HepG2 (cell line): Measurements from ENCODE around the gene ANKRD39. TPM values are rescaled to one million over a fixed set of nuclear protein-coding genes. Genes with fewer than 3 reads are reported as not detected.

Source experiments
- HNF4A ChIP-seq: sonication (generic); formaldehyde crosslinking; IDR thresholded peaks from 2 replicates; pipeline ENCODE4 v1.4.0; 2020; ENCODE audit warnings: missing genetic modification reagents
- KDM5B ChIP-seq: sonication (generic); formaldehyde crosslinking; IDR thresholded peaks from 2 replicates; pipeline ENCODE4 v1.4.0; 2020; ENCODE audit warnings: missing genetic modification reagents, mild to moderate bottlenecking, borderline replicate concordance
- MAX ChIP-seq: IDR thresholded peaks from 2 replicates; pipeline ENCODE4 v1.6.1; 2012; ENCODE audit warnings: inconsistent platforms
- MYPOP ChIP-seq: sonication (generic); formaldehyde crosslinking; IDR thresholded peaks from 2 replicates; pipeline ENCODE4 v1.8.1; 2023; ENCODE audit warnings: mild to moderate bottlenecking, moderate library complexity, missing genetic modification reagents
- SAP130 ChIP-seq: IDR thresholded peaks from 2 replicates; pipeline ENCODE4 v1.6.1; 2016; ENCODE audit warnings: low read depth
- SP1 ChIP-seq, 2 experiments: fragments of 450-650 bp in 1 of 2; sonication (generic) in 1 of 2; formaldehyde crosslinking in 1 of 2; IDR thresholded peaks; 2 replicates each; pipeline versions ENCODE4 v1.4.0 to v1.6.1; 2016 to 2020; ENCODE audit warnings: missing genetic modification reagents in 1 of 2
- ZBTB7A ChIP-seq: sonication (generic); formaldehyde crosslinking; IDR thresholded peaks from 2 replicates; pipeline ENCODE4 v1.8.0; 2022; ENCODE audit warnings: mild to moderate bottlenecking, missing genetic modification reagents
- ZFP91 ChIP-seq: sonication (generic); formaldehyde crosslinking; IDR thresholded peaks from 2 replicates; pipeline ENCODE4 v1.9.0; 2022; ENCODE audit warnings: missing genetic modification reagents, mild to moderate bottlenecking, borderline replicate concordance
- ZNF576 ChIP-seq: sonication (generic); formaldehyde crosslinking; IDR thresholded peaks from 2 replicates; pipeline ENCODE4 v1.4.0; 2020; ENCODE audit warnings: mild to moderate bottlenecking, missing genetic modification reagents
- polyA plus RNA-seq, 8 experiments: library from polyadenylated mRNA; depleted of rRNA in 3 of 8; stranded (reverse) in 7 of 8; unstranded in 1 of 8; fragments of >200 nt; fragmentation: Illumina TruSeq in 4 of 8; extraction: Trizol in 4 of 8; gene quantifications; 2 replicates each; pipeline versions ENCODE4 v1.2.1 to v1.2.3, GENCODE V29; 2011 to 2016; ENCODE audit warnings: low read depth in 4 of 8, missing spikeins in 1 of 8, mixed read lengths in 1 of 8; ENCODE audit not compliant: insufficient read depth in 1 of 8
- total RNA-seq, 5 experiments: library from RNA; depleted of rRNA; stranded (reverse); fragments of >200 nt; fragmentation: Illumina TruSeq; extraction: Trizol; gene quantifications; 2 replicates each; pipeline ENCODE4 v1.2.3, GENCODE V29; 2016; ENCODE audit warnings: low read depth in 1 of 5

Gene ANKRD39
- total and polyA plus RNA-seq, 2 of the 13 experiments (the other 11 are each of a cell fraction or from before 2014, with no cell fraction given): 23.2 to 24.8 TPM

GRCh38 chr2:96870626-96871255, 12.9 kb upstream of the ANKRD39 start (continued):
- 0 out of 2 replicates have a peak, but pooled peaks have one; percentile 34 for TF ChIP-seq ZNF576 (CRISPR knock-in tag)
- peak; percentile 35; the same call in 1 of the 2 replicates for TF ChIP-seq SAP130 (CRISPR knock-in tag)
- TF ChIP-seq ZBTB7A: peak; percentile 70
- TF ChIP-seq ZFP91: 0 out of 2 replicates have a peak, but pooled peaks have one; percentile 15
- 0 out of 2 replicates have a peak, but pooled peaks have one; percentile 3 for TF ChIP-seq MYPOP (CRISPR knock-in tag)
- 0 out of 2 replicates have a peak, but pooled peaks have one; percentile 7 for TF ChIP-seq KDM5B
- TF ChIP-seq HNF4A (CRISPR knock-in tag): no peak
- TF ChIP-seq MAX: peak; percentile 32; the same call in 1 of the 2 replicates
- no peak for TF ChIP-seq SP1 (IDR thresholded peaks at IDR 0.05)
- TF ChIP-seq SP1 (CRISPR knock-in tag; IDR thresholded peaks at IDR 0.05): 0 out of 2 replicates have a peak, but pooled peaks have one; percentile 14
- TF ChIP-seq, all 625 proteins: peak for 37
